Measurements from ENCODE around the gene UBFD1.
"Not testable (repeated sequence)": the region's sequence is repeated elsewhere in the genome, so short reads cannot be mapped to it uniquely, and the experiment has no call there.

Gene UBFD1

GRCh38 chr16:23527961-23528643 lies 29.4 kb upstream of the UBFD1 start:
- DNase-seq = no peak

GRCh38 chr16:23528644-23529310 lies 28.8 kb upstream of the UBFD1 start:
- no peak for DNase-seq

GRCh38 chr16:23530062-23530461 lies 27.5 kb upstream of the UBFD1 start:
- DNase-seq = no peak

GRCh38 chr16:23532448-23532847 lies 25.1 kb upstream of the UBFD1 start:
- no peak for DNase-seq

- no peak for DNase-seq
These were observed 22.4 kb upstream of the UBFD1 start for GRCh38 chr16:23534868-23535860.

- DNase-seq = no peak
These were observed 21.6 kb upstream of the UBFD1 start for GRCh38 chr16:23535901-23536300.

- DNase-seq = no peak
These were observed 20.1 kb upstream of the UBFD1 start for GRCh38 chr16:23537390-23537789.

GRCh38 chr16:23538919-23539278 lies 18.6 kb upstream of the UBFD1 start:
- no peak for DNase-seq

GRCh38 chr16:23539984-23540816 lies 17.3 kb upstream of the UBFD1 start:
- DNase-seq = no peak

GRCh38 chr16:23540817-23541178 lies 16.7 kb upstream of the UBFD1 start:
- not testable (repeated sequence) for DNase-seq

- no peak for DNase-seq
These were observed 13.1 kb upstream of the UBFD1 start for GRCh38 chr16:23544436-23544835.

GRCh38 chr16:23549938-23550337 lies 7.6 kb upstream of the UBFD1 start:
- no peak for DNase-seq

- DNase-seq = no peak
These were observed 5.4 kb upstream of the UBFD1 start for GRCh38 chr16:23552161-23552560.

GRCh38 chr16:23554536-23554935 lies 3.0 kb upstream of the UBFD1 start:
- no peak for DNase-seq

GRCh38 chr16:23557779-23558702 lies 514 bp downstream of the UBFD1 start:
- DNase-seq = no peak

- no peak for DNase-seq
These were observed 4.1 kb downstream of the UBFD1 start for GRCh38 chr16:23561586-23561985.

- DNase-seq = no peak
These were observed 5.0 kb downstream of the UBFD1 start for GRCh38 chr16:23562505-23562904.

GRCh38 chr16:23563186-23563585 lies 5.7 kb downstream of the UBFD1 start:
- DNase-seq = no peak

- no peak for DNase-seq
These were observed 7.2 kb downstream of the UBFD1 start for GRCh38 chr16:23564575-23565363.

GRCh38 chr16:23566724-23567123 lies 9.2 kb downstream of the UBFD1 start:
- no peak for DNase-seq

GRCh38 chr16:23567602-23568001 lies 10.1 kb downstream of the UBFD1 start:
- no peak for DNase-seq
